GM19463 (cell line): Measurements from ENCODE around the gene NRSN2.
A peak's percentile ranks its signal among the peaks of the same experiment; 100 is the strongest.
"Not testable (repeated sequence)": the region's sequence is repeated elsewhere in the genome, so short reads cannot be mapped to it uniquely, and the experiment has no call there.

Experiments used
- ATAC-seq: cut with Tn5 transposase; IDR thresholded peaks from one replicate; pipeline ENCODE4 v1.9.1; 2021; ENCODE audit warnings: mild to moderate bottlenecking, moderate library complexity; ENCODE audit not compliant: unreplicated experiment

Gene NRSN2

GRCh38 chr20:373171-373890, 26.4 kb downstream of the NRSN2 start:
- no peak for ATAC-seq

- no peak for ATAC-seq
Observed at GRCh38 chr20:375265-375889, 28.5 kb downstream of the NRSN2 start.

GRCh38 chr20:376089-376488, 29.2 kb downstream of the NRSN2 start:
- no peak for ATAC-seq

- no peak for ATAC-seq
Observed at GRCh38 chr20:376750-377149, 29.8 kb downstream of the NRSN2 start.

- not testable (repeated sequence) for ATAC-seq
Observed at GRCh38 chr20:377578-377977, 30.7 kb downstream of the NRSN2 start.

GRCh38 chr20:378961-379336, 32.0 kb downstream of the NRSN2 start:
- no peak for ATAC-seq

GRCh38 chr20:380763-381580, 34.1 kb downstream of the NRSN2 start:
- ATAC-seq, result peak; percentile 54

- peak; percentile 63 for ATAC-seq
Observed at GRCh38 chr20:381581-382290, 34.8 kb downstream of the NRSN2 start.

- ATAC-seq, result no peak
Observed at GRCh38 chr20:382291-383115, 35.6 kb downstream of the NRSN2 start.

GRCh38 chr20:383889-384288, 37.0 kb downstream of the NRSN2 start:
- no peak for ATAC-seq

GRCh38 chr20:384723-385122, 37.8 kb downstream of the NRSN2 start:
- ATAC-seq, result no peak

- ATAC-seq, result no peak
Observed at GRCh38 chr20:385448-385847, 38.5 kb downstream of the NRSN2 start.

- ATAC-seq, result not testable (repeated sequence)
Observed at GRCh38 chr20:386634-387033, 39.7 kb downstream of the NRSN2 start.

- no peak for ATAC-seq
Observed at GRCh38 chr20:387520-387919, 40.6 kb downstream of the NRSN2 start.

- ATAC-seq, result no peak
Observed at GRCh38 chr20:388034-388994, 41.4 kb downstream of the NRSN2 start.

GRCh38 chr20:389220-389619, 42.3 kb downstream of the NRSN2 start:
- ATAC-seq, result no peak

- no peak for ATAC-seq
Observed at GRCh38 chr20:391041-391711, 44.3 kb downstream of the NRSN2 start.

- ATAC-seq, result not testable (repeated sequence)
Observed at GRCh38 chr20:393296-393695, 46.4 kb downstream of the NRSN2 start.

GRCh38 chr20:396252-396618, 49.3 kb downstream of the NRSN2 start:
- ATAC-seq, result no peak
